HG03159 (cell line): ENCODE data around the gene SEC14L3.

Experiments
- ATAC-seq: cut with Tn5 transposase; IDR thresholded peaks from one replicate; pipeline ENCODE4 v1.9.1; 2021; ENCODE audit warnings: mild to moderate bottlenecking, moderate library complexity; ENCODE audit not compliant: unreplicated experiment

SEC14L3 gene

DNA sequence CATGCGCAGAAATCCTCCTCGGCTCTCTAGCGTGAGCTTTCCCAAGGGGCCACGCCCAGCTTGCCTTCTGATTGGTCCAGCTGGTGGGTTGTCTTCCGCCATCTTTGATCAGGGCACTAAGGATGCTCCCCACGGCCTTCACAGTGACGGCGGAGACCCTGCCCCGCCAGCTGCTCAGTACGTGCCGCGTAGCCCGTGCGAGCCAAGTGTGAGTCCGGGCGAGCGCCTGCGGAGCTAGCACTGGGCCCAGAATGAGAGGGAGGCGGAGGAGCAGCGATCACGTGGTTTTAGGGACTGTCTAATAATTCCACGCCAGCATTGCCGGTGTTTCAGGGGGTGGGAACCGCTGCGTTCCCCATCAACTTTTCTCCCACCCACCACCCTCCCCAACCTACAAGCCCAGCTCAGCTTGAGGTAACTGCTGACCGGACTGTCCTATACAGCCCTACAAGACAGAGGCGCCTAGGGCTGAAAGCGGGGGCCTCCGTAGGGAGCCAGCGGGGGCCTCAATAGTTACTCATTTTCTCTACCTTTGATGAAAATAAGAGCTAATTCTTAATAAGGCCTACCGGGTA, 47.8 kb downstream of the SEC14L3 start:
- ATAC-seq = peak; percentile 80

DNA sequence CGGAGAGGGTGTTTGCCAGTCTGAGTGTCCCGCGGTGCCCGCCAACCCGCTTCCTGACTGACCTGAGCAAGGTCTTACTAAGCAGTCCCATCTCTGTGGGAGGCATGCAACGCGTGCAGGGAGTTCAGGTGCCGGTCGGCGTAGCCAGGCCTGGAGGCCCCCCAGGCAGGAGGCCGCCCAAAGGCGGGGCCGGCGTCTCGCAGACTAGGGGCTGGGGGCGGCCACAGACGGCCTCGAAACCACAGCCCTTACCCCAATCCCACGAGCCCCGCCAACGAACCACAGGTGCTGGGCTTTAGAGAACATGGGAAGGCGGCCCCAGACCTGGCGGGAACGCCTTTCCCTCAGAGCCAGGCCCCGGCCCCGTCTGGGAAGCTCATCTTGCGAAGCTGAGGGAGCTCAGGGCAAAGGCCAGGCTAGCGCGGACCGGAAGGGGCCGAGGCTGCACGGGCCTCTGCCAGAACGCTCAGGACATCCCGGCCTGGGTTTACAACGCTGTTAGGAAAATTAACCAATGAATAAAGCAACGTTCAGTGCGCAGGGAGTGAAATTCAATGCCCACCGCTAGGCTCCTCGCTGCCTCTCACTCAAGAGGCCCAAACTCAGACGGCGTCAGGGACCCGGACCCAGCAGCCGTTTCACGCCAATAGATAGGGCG, 48.4 kb downstream of the SEC14L3 start:
- peak; percentile 32 for ATAC-seq

DNA sequence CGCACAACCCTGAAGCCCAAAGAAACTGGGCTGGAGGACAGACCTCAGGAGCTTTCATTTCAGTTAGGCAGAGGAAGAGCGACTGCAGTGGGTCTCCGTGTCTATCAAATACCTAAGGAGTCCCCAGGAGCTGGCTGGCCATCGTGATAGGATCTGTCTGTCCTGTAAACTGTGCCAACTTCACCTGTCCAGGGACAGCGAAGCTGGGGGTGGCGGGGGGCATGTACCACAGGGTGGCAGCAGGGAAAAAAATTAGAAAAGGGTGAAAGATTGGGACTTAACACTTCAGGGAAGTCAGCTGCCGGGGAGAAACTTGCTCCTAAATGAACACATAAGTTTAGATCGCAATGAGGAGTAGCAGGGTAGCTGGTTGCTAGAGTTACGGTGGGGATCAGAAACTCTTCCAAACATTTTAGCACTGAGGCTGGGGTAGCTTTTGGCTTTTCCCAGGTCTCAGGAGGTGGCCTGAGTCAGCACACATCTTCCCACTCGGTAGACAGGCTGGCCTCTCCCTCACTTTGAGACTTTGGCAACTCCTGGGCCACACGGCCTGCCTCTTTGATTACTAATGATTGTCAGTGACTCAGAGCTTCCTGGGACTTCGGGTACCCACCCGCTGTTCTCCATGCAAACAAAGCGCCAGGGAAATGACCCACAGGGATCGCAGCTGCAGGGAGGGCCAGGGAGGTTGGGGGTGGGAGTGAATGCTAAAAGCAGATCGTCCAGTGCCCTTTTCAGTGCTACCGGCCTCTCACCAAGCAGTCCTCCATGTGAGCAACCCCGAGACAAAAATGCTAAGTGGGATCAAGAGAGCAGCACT, 49.1 kb downstream of the SEC14L3 start:
- no peak for ATAC-seq

DNA sequence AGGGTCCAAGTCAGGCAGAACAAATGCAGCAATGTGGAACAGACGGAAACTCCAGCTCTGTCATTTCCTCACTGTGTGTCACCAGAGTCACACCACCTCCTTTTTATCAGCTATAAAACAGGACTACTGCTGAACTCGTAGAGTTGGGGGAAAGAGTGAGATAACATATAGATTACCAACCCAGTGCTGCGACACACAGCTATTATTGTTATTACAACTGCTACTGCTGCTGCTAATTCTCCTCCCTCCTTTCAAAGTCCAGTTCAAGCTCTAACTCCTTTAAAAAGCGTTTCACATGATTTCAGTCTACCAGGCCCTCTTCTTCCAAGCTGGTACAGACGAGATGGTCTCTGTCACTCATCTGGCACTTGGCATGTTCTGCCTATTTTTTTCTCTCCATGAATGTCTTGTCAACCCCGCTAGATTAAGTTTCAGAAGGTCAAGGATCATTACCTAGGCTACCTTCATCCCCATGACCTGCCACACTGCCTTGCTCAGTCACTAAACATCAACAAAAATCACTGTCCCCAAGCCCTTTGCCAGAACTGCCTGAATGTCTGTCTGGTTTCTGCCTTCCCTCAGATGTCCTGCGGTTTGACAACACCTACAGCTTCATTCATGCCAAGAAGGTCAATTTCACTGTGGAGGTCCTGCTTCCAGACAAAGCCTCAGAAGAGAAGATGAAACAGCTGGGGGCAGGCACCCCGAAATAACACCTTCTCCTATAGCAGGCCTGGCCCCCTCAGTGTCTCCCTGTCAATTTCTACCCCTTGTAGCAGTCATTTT, 49.9 kb downstream of the SEC14L3 start:
- ATAC-seq = no peak

- ATAC-seq = no peak
Observed at GRCh38 chr22:30420347-30421125, 51.3 kb downstream of the SEC14L3 start.

- ATAC-seq = no peak
Observed at GRCh38 chr22:30416837-30417236, 55.0 kb downstream of the SEC14L3 start.

- ATAC-seq = no peak
Observed at GRCh38 chr22:30416403-30416802, 55.4 kb downstream of the SEC14L3 start.

DNA sequence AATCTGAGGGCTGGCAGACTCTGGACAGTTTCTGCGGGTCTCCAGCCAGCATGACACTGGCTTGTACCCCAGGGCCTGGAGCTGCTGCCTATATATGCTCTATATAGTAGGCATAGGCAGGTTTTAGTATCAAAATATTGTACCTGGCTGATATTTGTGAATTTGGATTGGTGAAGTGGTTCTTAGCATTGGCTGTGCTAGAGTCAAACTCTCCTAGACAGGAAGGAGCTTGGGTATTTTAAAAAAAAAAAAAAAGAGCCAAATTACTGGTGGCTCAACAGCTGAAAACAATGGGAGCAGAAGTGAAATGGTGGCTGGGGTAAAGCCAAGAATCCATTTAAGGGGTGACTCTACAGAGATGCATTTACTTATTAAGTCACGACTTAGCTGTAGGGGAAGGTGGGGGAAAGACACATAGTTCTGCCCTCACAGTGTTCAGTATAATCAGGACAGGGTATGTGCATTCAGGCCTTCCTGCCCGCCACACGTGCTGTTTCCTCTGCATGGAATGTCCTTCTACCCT, 57.2 kb downstream of the SEC14L3 start:
- no peak for ATAC-seq

DNA sequence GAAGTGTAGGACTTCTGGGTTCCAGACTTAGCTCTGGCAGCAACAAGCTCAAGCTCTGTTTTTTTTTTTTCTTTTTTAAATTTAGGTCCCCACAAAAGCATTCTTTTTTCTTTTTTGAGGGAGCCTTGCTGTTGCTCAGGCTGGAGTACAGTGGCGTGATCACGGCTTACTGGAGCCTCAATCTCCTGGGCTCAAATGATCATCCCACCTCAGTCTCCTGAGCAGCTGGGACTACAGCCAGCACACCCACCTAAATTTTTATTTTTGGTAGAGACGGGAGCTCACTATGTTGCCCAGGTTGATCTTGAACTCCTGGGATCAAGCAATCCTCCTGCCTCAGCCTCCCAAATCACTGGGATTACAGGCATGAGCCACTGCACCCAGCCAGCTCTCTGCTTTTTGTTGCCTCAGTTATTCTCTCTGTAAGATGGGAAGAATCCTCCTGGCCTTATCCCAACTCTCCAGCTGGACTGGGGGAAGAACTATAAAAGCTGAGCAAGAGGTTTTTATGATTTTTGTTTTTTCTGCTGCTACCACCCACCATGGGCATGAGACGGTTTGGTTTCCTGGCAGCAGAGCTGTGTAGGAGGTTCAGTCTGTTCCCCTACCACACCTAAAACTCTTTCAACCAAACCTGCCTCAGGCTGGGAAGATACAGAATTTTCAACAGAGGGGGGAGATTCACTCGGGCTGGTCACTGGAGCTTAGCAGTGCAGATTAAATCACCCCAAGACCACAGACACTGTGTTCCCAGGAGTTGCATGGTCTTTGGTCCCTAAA, 57.9 kb downstream of the SEC14L3 start:
- ATAC-seq = no peak

GRCh38 chr22:30413001-30413400, 58.8 kb downstream of the SEC14L3 start:
- no peak for ATAC-seq

DNA sequence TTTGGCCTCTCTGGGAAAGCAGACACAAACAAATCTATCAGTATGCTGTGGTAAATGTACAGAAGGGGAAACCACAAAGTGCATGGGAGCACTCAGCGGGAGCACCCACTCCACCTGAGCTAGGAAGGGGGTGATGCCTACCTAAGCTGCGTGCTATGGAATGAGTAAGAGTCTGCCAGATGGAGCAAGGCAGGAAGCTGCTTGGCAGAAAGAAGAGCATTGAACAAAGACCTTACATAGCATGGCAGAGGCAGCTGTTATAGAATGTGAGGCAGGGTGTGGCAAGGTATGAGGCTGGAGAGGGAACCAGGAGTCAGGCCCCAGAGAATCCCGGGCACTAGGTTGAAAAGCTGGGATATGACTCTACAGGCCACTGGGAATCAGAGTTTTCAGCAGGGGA, 60.0 kb downstream of the SEC14L3 start:
- ATAC-seq = no peak
